CD4-positive, alpha-beta memory T cell (primary cell): Measurements from ENCODE around the gene RAP1GAP2. TPM values are rescaled to one million over a fixed set of nuclear protein-coding genes. Genes with fewer than 3 reads are reported as not detected.
A peak's percentile ranks its signal among the peaks of the same experiment; 100 is the strongest.

Experiments
- CTCF ChIA-PET: fragments of 350-600 bp; sonication (Branson Sonifier 250); formaldehyde crosslinking; loops from one replicate; lab custom pipeline; 2021; ENCODE audit warnings: inconsistent platforms; ENCODE audit not compliant: partially characterized antibody; lab: Charles Lee
- POLR2A ChIA-PET: fragments of 350-600 bp; sonication (Branson Sonifier 250); formaldehyde crosslinking; loops from one replicate; lab custom pipeline; 2021; ENCODE audit not compliant: partially characterized antibody; lab: Charles Lee
- DNase-seq, 5 donors: peaks; one replicate each; pipeline versions ENCODE4 v3.0.0 to v3.0.0-alpha.2; 2020 to 2022; ENCODE audit warnings: mixed read lengths in 1 of 5
- H3K27ac ChIP-seq: one replicate; pipeline ENCODE4 v1.7.0; 2013; ENCODE audit warnings: low read depth, low read length
- H3K27me3 ChIP-seq: 2 replicates; pipeline ENCODE4 v1.7.0; 2013; ENCODE audit warnings: mild to moderate bottlenecking, low read length, moderate library complexity; ENCODE audit not compliant: insufficient read depth
- H3K36me3 ChIP-seq: 2 replicates; pipeline ENCODE4 v1.7.0; 2013; ENCODE audit warnings: mild to moderate bottlenecking, low read length, moderate library complexity; ENCODE audit not compliant: insufficient read depth
- H3K4me1 ChIP-seq: 2 replicates; pipeline ENCODE4 v1.7.0; 2013; ENCODE audit warnings: mild to moderate bottlenecking, low read length, moderate library complexity; ENCODE audit not compliant: insufficient read depth
- H3K4me3 ChIP-seq, 2 donors: one replicate each; pipeline ENCODE4 v1.7.0; 2013; ENCODE audit warnings: low read length in 2 of 2, mild to moderate bottlenecking in 1 of 2
- H3K9me3 ChIP-seq, 2 donors: one replicate each; pipeline ENCODE4 v1.7.0; 2013; ENCODE audit warnings: low read length in 2 of 2, control low read depth in 1 of 2; ENCODE audit not compliant: control insufficient read depth in 1 of 2
- H3K27ac Mint-ChIP-seq, 7 donors: one replicate each; pipeline ENCODE4 v1.8.0; 2020 to 2021; ENCODE audit warnings: mixed read lengths in 7 of 7, mild to moderate bottlenecking in 6 of 7, inconsistent platforms in 3 of 7, moderate library complexity in 3 of 7
- H3K27me3 Mint-ChIP-seq, 2 donors: one replicate each; pipeline ENCODE4 v1.8.0; 2020 to 2021; ENCODE audit warnings: mixed read lengths in 2 of 2
- H3K36me3 Mint-ChIP-seq, 2 donors: one replicate each; pipeline ENCODE4 v1.8.0; 2020 to 2021; ENCODE audit warnings: mixed read lengths in 2 of 2, inconsistent platforms in 1 of 2, mild to moderate bottlenecking in 1 of 2
- H3K4me1 Mint-ChIP-seq, 4 donors: one replicate each; pipeline ENCODE4 v1.8.0; 2020 to 2021; ENCODE audit warnings: mixed read lengths in 4 of 4, mild to moderate bottlenecking in 1 of 4
- H3K4me3 Mint-ChIP-seq, 8 donors: one replicate each; pipeline ENCODE4 v1.8.0; 2020 to 2021; ENCODE audit warnings: mixed read lengths in 8 of 8, mild to moderate bottlenecking in 7 of 8, moderate library complexity in 6 of 8, inconsistent platforms in 3 of 8
- H3K9me3 Mint-ChIP-seq, 8 donors: one replicate each; pipeline ENCODE4 v1.8.0; 2020 to 2021; ENCODE audit warnings: mixed read lengths in 8 of 8, mild to moderate bottlenecking in 5 of 8, inconsistent platforms in 3 of 8, moderate library complexity in 1 of 8
- intact Hi-C: fragments of 100-400 bp; cut with micrococcal nuclease; formaldehyde crosslinking; loops from one replicate; pipeline ENCODE4 v1.15.1; 2023
- polyA plus RNA-seq, 2 donors: library from polyadenylated mRNA; unstranded; fragments of 300-500 nt; fragmentation: Illumina TruSeq; gene quantifications; one replicate each; pipeline ENCODE4 v1.2.3, GENCODE V29; 2021
- total RNA-seq, 2 experiments: library from RNA; stranded (reverse); gene quantifications; one replicate each; pipeline ENCODE4 v1.2.3, GENCODE V29; 2021

Gene RAP1GAP2
- total and polyA plus RNA-seq, 4 experiments from 2014 or later: 0.38 to 9.9 (median 8.0) TPM

DNA sequence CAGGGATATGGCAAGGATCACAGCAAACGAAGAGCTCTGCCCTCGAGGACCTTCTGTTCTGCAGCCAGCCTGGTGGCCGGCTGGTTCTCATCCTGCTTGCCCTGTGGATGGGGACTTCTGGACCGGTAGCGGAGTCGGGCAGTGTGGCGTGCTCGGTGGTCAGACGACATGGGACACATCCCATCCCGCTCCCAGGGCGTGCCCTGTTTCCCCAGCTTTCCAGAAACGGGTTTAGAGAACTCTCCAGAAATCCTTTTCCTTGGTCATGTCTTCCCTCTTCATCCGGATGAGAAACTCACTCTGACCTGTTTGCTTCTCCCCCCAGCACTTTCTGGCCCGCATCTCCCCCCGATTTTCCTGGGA, 151.3 kb downstream of the RAP1GAP2 start:
- Histone ChIP-seq H3K4me1 (peaks cover 17% of the 10 kb centered on the region), H3K27me3 (no peaks in the 10 kb centered on the region), H3K4me3 (no peak overlapping the region), H3K9me3 (no peaks in the 10 kb centered on the region), H3K27ac (no peak overlapping the region), H3K36me3 (no peaks in the 10 kb centered on the region)
- peaks cover 33 to 62% (median 36%) of the 10 kb centered on the region in 4 donors for H3K4me1 Mint-ChIP-seq
- peaks cover 0 to 5% (median 0%) of the 10 kb centered on the region in 8 donors for H3K9me3 Mint-ChIP-seq
- no peak for DNase-seq
- CTCF ChIA-PET: no interaction called here
- H3K27me3 Mint-ChIP-seq: no peaks in the 10 kb centered on the region
- no peak overlapping the region for H3K4me3 Mint-ChIP-seq
- intact Hi-C loops: no loop called here
- POLR2A ChIA-PET: no interaction called here
- H3K27ac Mint-ChIP-seq: no peak overlapping the region
- peaks cover 4% of the 10 kb centered on the region in 2 donors for H3K36me3 Mint-ChIP-seq

DNA sequence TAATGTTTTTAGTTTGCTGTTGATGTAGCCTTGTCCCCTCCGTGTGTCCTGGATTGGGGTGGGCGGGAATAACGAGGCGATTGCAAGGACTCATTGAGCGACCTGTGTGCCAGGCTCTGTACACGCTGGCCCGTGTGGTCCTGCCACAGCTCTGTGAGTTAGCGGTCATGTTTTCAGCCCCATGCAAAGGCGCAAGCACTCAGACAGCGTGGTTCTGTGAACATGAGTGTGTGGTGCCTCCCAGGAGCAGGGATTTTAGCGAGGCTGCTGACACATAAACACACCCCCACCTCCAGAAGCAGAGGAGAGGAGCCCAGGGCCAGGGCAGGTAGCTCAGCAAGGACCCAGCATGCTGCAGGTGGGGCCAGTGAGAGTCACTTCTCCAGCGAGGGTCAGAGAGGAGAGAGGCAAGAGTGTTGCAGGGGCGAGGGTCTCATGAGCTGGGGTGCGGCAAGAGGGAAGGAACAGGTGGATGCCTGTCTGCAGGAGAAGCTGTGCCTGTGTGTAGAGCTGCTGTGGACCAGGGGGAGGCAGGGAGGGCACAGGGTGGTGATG, 151.8 kb downstream of the RAP1GAP2 start:
- no peak overlapping the region for H3K27ac ChIP-seq
- POLR2A ChIA-PET: no interaction called here
- H3K36me3 ChIP-seq: no peaks in the 10 kb centered on the region
- no peaks in the 10 kb centered on the region for H3K9me3 ChIP-seq
- Mint-ChIP-seq H3K4me3 (no peak overlapping the region), H3K4me1 (peaks cover 31 to 58% (median 33%) of the 10 kb centered on the region in 4 donors), H3K27ac (no peak overlapping the region), H3K9me3 (peaks cover 0 to 3% (median 0%) of the 10 kb centered on the region in 8 donors), H3K36me3 (peaks cover 4 to 5% of the 10 kb centered on the region in 2 donors), H3K27me3 (no peaks in the 10 kb centered on the region)
- CTCF ChIA-PET: no interaction called here
- no peak for DNase-seq
- H3K4me3 ChIP-seq: no peak overlapping the region
- H3K4me1 ChIP-seq: peaks cover 15% of the 10 kb centered on the region
- intact Hi-C loops: no loop called here
- no peaks in the 10 kb centered on the region for H3K27me3 ChIP-seq

DNA sequence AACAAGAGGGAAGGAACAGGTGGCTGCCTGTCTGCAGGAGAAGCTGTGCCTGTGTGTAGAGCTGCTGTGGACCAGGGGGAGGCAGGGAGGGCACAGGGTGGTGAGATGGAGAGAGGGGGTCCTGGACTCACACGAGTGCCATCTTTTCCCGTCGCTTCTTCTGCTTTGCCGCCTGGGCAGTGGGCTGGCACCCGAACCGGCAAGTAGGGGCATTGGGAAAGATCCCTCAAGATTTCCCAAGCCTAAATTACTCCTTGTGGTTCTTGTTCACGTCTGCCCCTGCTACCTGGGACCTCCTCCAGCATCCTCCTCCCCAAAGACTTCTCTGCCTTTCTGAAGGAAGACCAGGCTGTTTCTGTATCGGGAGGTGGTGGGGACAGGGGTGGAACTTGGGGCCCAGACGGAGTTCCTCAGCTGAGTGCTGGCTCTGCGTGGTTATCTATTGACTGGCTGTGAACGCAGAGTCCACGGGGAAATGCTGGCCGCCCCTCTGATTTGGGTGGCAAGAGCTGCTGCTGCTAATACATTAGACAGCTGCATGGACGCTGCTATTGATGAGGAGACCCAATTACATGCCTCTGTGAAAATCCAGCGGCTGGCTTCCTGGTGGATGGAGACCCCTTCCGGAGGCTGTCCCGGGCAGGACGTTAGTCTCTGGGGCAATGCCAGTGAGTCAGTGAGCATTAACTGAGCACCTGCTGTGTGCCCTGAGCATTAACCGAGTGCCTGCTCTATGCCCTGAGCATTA, 152.7 kb downstream of the RAP1GAP2 start:
- no peak for DNase-seq
- peaks cover 9% of the 10 kb centered on the region for H3K4me1 ChIP-seq
- no peak overlapping the region for H3K27ac ChIP-seq
- H3K4me3 ChIP-seq: no peak overlapping the region
- H3K4me3 Mint-ChIP-seq: no peak overlapping the region
- H3K9me3 ChIP-seq: no peaks in the 10 kb centered on the region
- no peaks in the 10 kb centered on the region for H3K27me3 ChIP-seq
- H3K27me3 Mint-ChIP-seq: no peaks in the 10 kb centered on the region
- peaks cover 25 to 56% (median 29%) of the 10 kb centered on the region in 4 donors for H3K4me1 Mint-ChIP-seq
- H3K36me3 ChIP-seq: no peaks in the 10 kb centered on the region
- peaks cover 4 to 7% of the 10 kb centered on the region in 2 donors for H3K36me3 Mint-ChIP-seq
- ChIA-PET CTCF (no interaction called here), POLR2A (no interaction called here)
- no peaks in the 10 kb centered on the region for H3K9me3 Mint-ChIP-seq
- H3K27ac Mint-ChIP-seq: no peak overlapping the region
- intact Hi-C loops: no loop called here

GRCh38 chr17:2949469-2950044, 153.3 kb downstream of the RAP1GAP2 start:
- Histone ChIP-seq H3K36me3 (no peaks in the 10 kb centered on the region), H3K9me3 (no peaks in the 10 kb centered on the region), H3K4me3 (no peak overlapping the region), H3K27me3 (no peaks in the 10 kb centered on the region), H3K27ac (no peak overlapping the region), H3K4me1 (peaks cover 2% of the 10 kb centered on the region)
- Mint-ChIP-seq H3K9me3 (no peaks in the 10 kb centered on the region), H3K27ac (no peak overlapping the region), H3K27me3 (no peaks in the 10 kb centered on the region), H3K4me1 (peaks cover 20 to 56% (median 23%) of the 10 kb centered on the region in 4 donors), H3K4me3 (no peak overlapping the region), H3K36me3 (peaks cover 4 to 7% of the 10 kb centered on the region in 2 donors)
- intact Hi-C loops: no loop called here
- ChIA-PET CTCF (no interaction called here), POLR2A (no interaction called here)
- no peak for DNase-seq

DNA sequence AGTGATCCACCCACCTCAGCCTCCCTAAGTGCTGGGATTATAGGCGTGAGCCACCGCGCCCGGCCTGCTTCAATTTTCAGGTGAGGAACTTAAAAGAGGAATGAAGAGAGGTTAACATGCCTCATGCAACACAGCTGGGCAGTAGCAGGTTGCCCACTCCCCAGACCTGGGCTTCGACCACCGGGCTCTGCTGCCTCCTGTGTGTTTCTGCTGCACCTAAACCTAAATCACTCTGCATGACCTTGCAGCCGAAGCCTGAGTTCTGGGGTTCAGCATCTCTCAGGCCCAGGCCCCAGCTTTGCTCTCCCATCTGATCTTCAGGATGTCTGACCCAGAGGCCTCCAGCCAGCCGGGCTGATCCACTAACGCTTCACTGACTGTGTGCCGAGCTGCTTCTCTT, 154.6 kb downstream of the RAP1GAP2 start:
- intact Hi-C loops: no loop called here
- Histone ChIP-seq H3K4me1 (peaks cover 13% of the 10 kb centered on the region), H3K27ac (no peak overlapping the region), H3K4me3 (no peak overlapping the region), H3K9me3 (no peaks in the 10 kb centered on the region), H3K36me3 (no peaks in the 10 kb centered on the region), H3K27me3 (no peaks in the 10 kb centered on the region)
- ChIA-PET CTCF (no interaction called here), POLR2A (no interaction called here)
- Mint-ChIP-seq H3K9me3 (no peaks in the 10 kb centered on the region), H3K4me3 (no peak overlapping the region), H3K27me3 (no peaks in the 10 kb centered on the region), H3K27ac (peak overlapping the region in 1 of 7 donors; percentile 22), H3K36me3 (peaks cover 4 to 7% of the 10 kb centered on the region in 2 donors), H3K4me1 (peaks cover 25 to 60% (median 29%) of the 10 kb centered on the region in 4 donors)
- DNase-seq: no peak

DNA sequence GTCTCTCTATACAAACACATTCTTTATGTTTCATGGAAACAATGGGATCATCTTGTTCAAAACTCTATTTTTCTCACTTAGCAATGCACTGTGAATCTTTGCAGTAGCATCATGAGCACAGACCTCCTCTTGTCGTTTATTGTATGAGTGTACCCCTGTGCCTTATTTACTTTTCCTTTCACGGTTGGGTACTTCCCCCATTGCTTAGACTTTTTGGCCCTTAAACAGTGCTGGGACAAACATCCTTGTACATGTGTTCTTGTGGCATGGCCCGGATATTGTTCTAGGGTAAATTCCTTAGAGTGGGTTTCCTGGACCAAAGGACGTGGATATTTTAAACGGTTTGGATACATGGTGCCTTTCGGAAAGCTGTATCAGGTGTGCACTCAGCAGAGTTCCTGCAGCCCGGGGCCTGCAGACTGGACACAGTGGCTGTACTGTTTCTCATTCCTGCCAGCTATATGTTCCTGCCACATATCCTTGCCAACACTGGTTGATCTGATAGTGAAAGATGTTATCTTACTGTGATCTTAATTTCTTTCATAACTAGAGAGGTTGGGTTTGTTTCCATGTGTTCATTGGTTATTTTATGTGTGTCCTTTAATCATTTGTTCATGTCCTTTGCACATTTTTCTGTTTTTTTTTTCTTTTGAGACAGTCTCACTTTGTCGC, 156.1 kb downstream of the RAP1GAP2 start:
- H3K36me3 Mint-ChIP-seq: peaks cover 4 to 7% of the 10 kb centered on the region in 2 donors
- intact Hi-C loops: no loop called here
- H3K27me3 ChIP-seq: no peaks in the 10 kb centered on the region
- H3K27ac ChIP-seq: no peak overlapping the region
- peaks cover 14% of the 10 kb centered on the region for H3K4me1 ChIP-seq
- H3K4me1 Mint-ChIP-seq: peaks cover 21 to 63% (median 28%) of the 10 kb centered on the region in 4 donors
- ChIA-PET CTCF (interaction anchor here (1.4 kb wide), 1 partner anchor 23 kb away, joined by 3 read pairs; no protein-coding TSS in a partner anchor), POLR2A (no interaction called here)
- H3K36me3 ChIP-seq: no peaks in the 10 kb centered on the region
- H3K9me3 Mint-ChIP-seq: no peaks in the 10 kb centered on the region
- no peaks in the 10 kb centered on the region for H3K9me3 ChIP-seq
- H3K4me3 ChIP-seq: no peak overlapping the region
- DNase-seq: no peak
- H3K27me3 Mint-ChIP-seq: no peaks in the 10 kb centered on the region
- H3K4me3 Mint-ChIP-seq: no peak overlapping the region
- H3K27ac Mint-ChIP-seq: no peak overlapping the region

DNA sequence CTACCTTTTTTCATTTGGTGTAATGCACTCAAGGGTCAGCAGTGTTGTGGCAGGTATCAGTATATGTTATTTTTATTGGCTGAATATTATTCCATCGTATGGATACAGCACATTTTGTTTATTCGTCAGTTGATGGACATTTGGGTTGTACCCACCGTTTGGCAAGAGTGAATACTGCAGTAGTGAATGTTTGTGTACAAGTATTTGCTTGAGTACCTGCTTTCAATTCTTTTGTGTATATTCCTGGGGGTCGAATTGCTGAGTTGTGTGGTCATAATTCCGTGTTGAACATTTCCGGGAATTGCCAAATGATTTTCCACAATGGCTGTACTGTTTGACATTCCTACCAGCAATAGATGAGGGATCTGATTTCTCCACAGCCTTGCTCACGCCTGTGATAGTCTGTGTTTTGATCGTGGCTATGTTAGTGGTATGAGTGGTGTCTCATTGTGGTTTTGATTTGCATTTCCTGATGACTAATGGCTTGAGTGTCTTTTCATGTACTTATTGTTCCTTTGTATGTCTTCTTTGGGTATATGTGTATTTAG, 158.7 kb downstream of the RAP1GAP2 start:
- Histone ChIP-seq H3K27me3 (no peaks in the 10 kb centered on the region), H3K4me3 (no peak overlapping the region), H3K27ac (no peak overlapping the region), H3K36me3 (peaks cover 4% of the 10 kb centered on the region), H3K9me3 (no peaks in the 10 kb centered on the region), H3K4me1 (peaks cover 14% of the 10 kb centered on the region)
- intact Hi-C loops: no loop called here
- H3K4me1 Mint-ChIP-seq: peaks cover 19 to 45% (median 23%) of the 10 kb centered on the region in 4 donors
- no peaks in the 10 kb centered on the region for H3K27me3 Mint-ChIP-seq
- H3K9me3 Mint-ChIP-seq: no peaks in the 10 kb centered on the region
- no peak for DNase-seq
- H3K27ac Mint-ChIP-seq: peak overlapping the region in 1 of 7 donors; percentile 51
- ChIA-PET CTCF (no interaction called here), POLR2A (no interaction called here)
- peak overlapping the region in 5 of 8 donors; percentile 1 to 60 (median 27) for H3K4me3 Mint-ChIP-seq
- peaks cover 7 to 11% of the 10 kb centered on the region in 2 donors for H3K36me3 Mint-ChIP-seq
